CD1c-positive myeloid dendritic cell (primary cell): ENCODE results near the gene NOD1.
"Not testable (repeated sequence)": the region's sequence is repeated elsewhere in the genome, so short reads cannot be mapped to it uniquely, and the experiment has no call there.

Source experiments
- DNase-seq: peaks from one replicate; pipeline ENCODE4 v3.0.0-alpha.2; 2016; ENCODE audit errors: extremely low spot score

NOD1 gene

GRCh38 chr7:30478349-30479201, at the start of gene NOD1:
TSS of gene NOD1 (minus strand) at chr7:30478784. CDS start at chr7:30456921, 21,863 bp downstream.
- DNase-seq: peak; percentile 88

- DNase-seq: not testable (repeated sequence)
These were observed 48.7 kb upstream of the NOD1 start for GRCh38 chr7:30527297-30527696.

GRCh38 chr7:30526163-30526562, 47.6 kb upstream of the NOD1 start:
- DNase-seq: no peak

- DNase-seq: no peak
These were observed 46.8 kb upstream of the NOD1 start for GRCh38 chr7:30525429-30525828.

- DNase-seq: no peak
These were observed 46.0 kb upstream of the NOD1 start for GRCh38 chr7:30524545-30524944.

GRCh38 chr7:30523466-30523865, 44.9 kb upstream of the NOD1 start:
- DNase-seq: no peak

GRCh38 chr7:30522159-30522558, 43.6 kb upstream of the NOD1 start:
- DNase-seq: no peak

- no peak for DNase-seq
These were observed 42.9 kb upstream of the NOD1 start for GRCh38 chr7:30521532-30521931.

GRCh38 chr7:30519122-30519521, 40.5 kb upstream of the NOD1 start:
- no peak for DNase-seq

- DNase-seq: no peak
These were observed 37.2 kb upstream of the NOD1 start for GRCh38 chr7:30515761-30516160.

GRCh38 chr7:30514776-30515175, 36.2 kb upstream of the NOD1 start:
- no peak for DNase-seq

GRCh38 chr7:30514177-30514576, 35.6 kb upstream of the NOD1 start:
- DNase-seq: no peak

GRCh38 chr7:30513762-30514161, 35.2 kb upstream of the NOD1 start:
- no peak for DNase-seq

- DNase-seq: no peak
These were observed 33.5 kb upstream of the NOD1 start for GRCh38 chr7:30511973-30512662.

GRCh38 chr7:30511494-30511893, 32.9 kb upstream of the NOD1 start:
- DNase-seq: no peak

- peak; percentile 50 for DNase-seq
These were observed 31.8 kb upstream of the NOD1 start for GRCh38 chr7:30510124-30511075.

GRCh38 chr7:30509171-30509857, 30.7 kb upstream of the NOD1 start:
- DNase-seq: not testable (repeated sequence)

- not testable (repeated sequence) for DNase-seq
These were observed 28.8 kb upstream of the NOD1 start for GRCh38 chr7:30507346-30507900.

- peak; percentile 16 for DNase-seq
These were observed 26.7 kb upstream of the NOD1 start for GRCh38 chr7:30505174-30505697.

GRCh38 chr7:30504301-30505173, 26.0 kb upstream of the NOD1 start, which contains the start of gene GGCT:
TSS of gene GGCT (minus strand) at chr7:30504829. CDS start at chr7:30504709, 120 bp downstream.
- DNase-seq: peak; percentile 99
